Progenitor cell of endocrine pancreas (in vitro differentiated cells): ENCODE data around the gene BCAS3. TPM values are rescaled to one million over a fixed set of nuclear protein-coding genes. Genes with fewer than 3 reads are reported as not detected.

ENCODE experiments used
- DNase-seq: peaks from one replicate; pipeline ENCODE4 v3.0.0; 2021; ENCODE audit warnings: low spot score; ENCODE audit not compliant: unreplicated experiment
- H3K27ac Mint-ChIP-seq: 2 replicates; pipeline ENCODE4 v1.8.0; 2021; ENCODE audit warnings: mild to moderate bottlenecking, moderate library complexity, mixed read lengths
- H3K27me3 Mint-ChIP-seq: 2 replicates; pipeline ENCODE4 v1.8.0; 2021; ENCODE audit warnings: mixed read lengths
- H3K36me3 Mint-ChIP-seq: 2 replicates; pipeline ENCODE4 v1.8.0; 2022; ENCODE audit warnings: mixed read lengths; ENCODE audit not compliant: insufficient read depth
- H3K4me1 Mint-ChIP-seq: 2 replicates; pipeline ENCODE4 v1.8.0; 2021; ENCODE audit warnings: low read depth, mixed read lengths
- H3K4me3 Mint-ChIP-seq: 2 replicates; pipeline ENCODE4 v1.8.0; 2021; ENCODE audit warnings: low read depth, mild to moderate bottlenecking, moderate library complexity, mixed read lengths
- H3K9me3 Mint-ChIP-seq: 2 replicates; pipeline ENCODE4 v1.8.0; 2021; ENCODE audit warnings: low read depth, mixed read lengths
- total RNA-seq: library from RNA; stranded (reverse); gene quantifications from 2 replicates; pipeline ENCODE4 v1.2.1, GENCODE V29; 2021
- TF ChIP-seq, protein P1 (sequence below): fragments of 200-600 bp; sonication (generic); IDR thresholded peaks from one replicate; pipeline ENCODE4 v1.5.0; 2021; ENCODE audit warnings: antibody characterized with exemption, mild to moderate bottlenecking; ENCODE audit not compliant: unreplicated experiment

BCAS3 gene
- total RNA-seq, 1 donor from 2014 or later: 36.1 TPM

DNA sequence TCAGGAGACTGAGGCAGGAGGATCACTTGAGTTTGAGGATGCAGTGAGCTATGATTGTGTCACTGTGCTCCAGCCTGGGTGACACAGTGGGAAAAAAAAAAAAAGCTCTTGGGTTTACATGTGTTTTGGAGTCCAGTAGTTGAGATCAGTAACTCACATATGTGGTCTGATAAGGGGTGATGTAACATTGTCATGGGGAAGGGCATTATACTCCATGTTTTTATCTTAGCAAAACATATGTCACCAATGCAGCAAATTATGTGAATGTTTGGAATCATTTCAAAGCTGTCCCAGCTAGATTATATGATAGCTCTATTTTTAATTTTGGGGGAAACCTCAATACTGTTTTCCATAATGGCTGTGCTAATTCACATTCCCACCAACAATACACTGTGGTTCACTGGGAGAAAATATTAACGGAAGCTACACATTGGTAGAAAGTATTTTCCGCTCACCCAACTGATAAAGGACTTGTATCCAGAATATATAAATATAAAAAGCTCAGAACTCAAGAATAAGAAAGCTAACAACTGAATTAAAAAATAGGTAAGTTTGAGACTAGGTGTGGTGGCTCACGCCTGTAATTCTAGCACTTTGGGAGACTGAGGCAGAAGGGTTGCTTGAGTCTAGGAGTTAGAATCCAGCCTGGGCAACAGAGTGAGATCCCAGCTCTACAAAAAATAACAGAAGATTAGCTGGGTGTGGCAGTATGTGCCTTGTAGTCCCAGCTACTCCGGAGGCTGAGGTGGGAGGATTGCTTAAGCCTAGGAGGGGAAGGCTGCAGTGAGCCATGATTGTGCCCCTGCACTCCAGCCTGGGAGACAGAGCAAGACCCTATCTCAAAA, 497.9 kb downstream of the BCAS3 start:
- Mint-ChIP-seq H3K27ac (no peak overlapping the region), H3K27me3 (no peaks in the 10 kb centered on the region), H3K4me3 (no peak overlapping the region), H3K4me1 (peaks cover 14% of the 10 kb centered on the region), H3K36me3 (peaks cover 2% of the 10 kb centered on the region), H3K9me3 (peaks cover 2% of the 10 kb centered on the region)
- TF ChIP-seq, protein P1, sequence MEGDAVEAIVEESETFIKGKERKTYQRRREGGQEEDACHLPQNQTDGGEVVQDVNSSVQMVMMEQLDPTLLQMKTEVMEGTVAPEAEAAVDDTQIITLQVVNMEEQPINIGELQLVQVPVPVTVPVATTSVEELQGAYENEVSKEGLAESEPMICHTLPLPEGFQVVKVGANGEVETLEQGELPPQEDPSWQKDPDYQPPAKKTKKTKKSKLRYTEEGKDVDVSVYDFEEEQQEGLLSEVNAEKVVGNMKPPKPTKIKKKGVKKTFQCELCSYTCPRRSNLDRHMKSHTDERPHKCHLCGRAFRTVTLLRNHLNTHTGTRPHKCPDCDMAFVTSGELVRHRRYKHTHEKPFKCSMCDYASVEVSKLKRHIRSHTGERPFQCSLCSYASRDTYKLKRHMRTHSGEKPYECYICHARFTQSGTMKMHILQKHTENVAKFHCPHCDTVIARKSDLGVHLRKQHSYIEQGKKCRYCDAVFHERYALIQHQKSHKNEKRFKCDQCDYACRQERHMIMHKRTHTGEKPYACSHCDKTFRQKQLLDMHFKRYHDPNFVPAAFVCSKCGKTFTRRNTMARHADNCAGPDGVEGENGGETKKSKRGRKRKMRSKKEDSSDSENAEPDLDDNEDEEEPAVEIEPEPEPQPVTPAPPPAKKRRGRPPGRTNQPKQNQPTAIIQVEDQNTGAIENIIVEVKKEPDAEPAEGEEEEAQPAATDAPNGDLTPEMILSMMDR: no peak
- DNase-seq: no peak

DNA sequence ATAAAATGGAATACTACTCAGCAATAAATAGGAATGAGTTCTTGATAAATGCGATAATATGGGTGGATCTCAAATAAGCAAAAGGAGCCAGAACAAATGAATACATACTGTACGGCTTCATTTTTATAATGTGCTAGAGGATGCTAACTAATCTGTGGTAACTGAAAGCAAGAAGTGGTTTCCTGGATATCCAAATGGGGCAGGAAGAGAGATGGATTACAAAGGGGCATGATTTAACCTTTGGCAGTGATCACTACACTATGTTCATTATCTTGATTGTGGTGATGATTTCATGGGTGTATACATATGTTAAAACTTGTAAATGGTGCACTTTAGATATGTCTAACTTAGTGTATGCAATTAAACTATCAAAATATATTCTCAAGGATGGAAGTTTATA, 499.7 kb downstream of the BCAS3 start:
- Mint-ChIP-seq H3K4me3 (no peak overlapping the region), H3K4me1 (peaks cover 14% of the 10 kb centered on the region), H3K9me3 (peaks cover 2% of the 10 kb centered on the region), H3K27ac (no peak overlapping the region), H3K36me3 (no peaks in the 10 kb centered on the region), H3K27me3 (no peaks in the 10 kb centered on the region)
- TF ChIP-seq, protein P1: no peak
- DNase-seq: no peak

DNA sequence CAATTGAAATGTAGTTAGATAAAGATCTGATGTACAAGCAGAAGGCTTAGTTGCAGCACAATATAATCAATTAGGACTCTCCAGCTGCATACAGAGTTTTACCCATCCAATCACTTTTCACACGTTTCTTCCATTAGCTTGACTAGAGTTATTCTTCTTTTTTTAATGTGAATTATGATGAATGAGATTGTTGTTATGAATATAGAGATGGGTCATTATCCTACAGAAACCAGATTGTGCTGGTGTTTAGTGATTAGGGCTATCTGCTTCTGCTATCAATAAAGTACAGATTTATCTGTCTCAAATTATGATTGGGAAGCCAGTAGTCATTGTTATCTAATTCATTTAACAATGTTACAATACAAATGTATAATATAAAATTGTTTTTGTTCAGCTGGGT, 500.6 kb downstream of the BCAS3 start:
- H3K9me3 Mint-ChIP-seq: peaks cover 2% of the 10 kb centered on the region

DNA sequence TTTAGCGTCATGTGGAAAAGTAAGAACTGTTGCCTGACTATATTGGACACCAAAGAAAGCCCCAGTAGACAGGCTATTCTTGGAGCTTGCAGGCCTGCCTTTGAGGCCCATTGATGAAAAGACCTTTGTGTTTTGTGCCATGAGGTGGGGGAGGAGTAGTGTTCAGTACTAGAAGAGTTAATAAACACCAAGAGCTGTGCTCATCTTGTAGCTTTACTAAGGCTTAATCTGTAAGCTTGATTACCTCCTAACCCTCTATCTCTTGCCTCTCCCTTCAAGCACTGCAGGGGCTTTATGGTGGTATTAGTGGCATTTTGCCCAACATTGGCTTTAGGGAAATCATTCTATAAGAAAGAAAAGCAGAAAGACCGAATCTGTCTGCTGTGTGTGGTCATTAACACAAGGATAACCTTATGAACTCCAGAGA, 501.7 kb downstream of the BCAS3 start:
- Mint-ChIP-seq H3K4me3 (no peak overlapping the region), H3K27me3 (no peaks in the 10 kb centered on the region), H3K4me1 (peaks cover 14% of the 10 kb centered on the region), H3K36me3 (no peaks in the 10 kb centered on the region), H3K27ac (peak overlapping the region; percentile 53), H3K9me3 (no peaks in the 10 kb centered on the region)
- no peak for DNase-seq
- TF ChIP-seq, protein P1: no peak

More for the DNA sequence above, 500.6 kb downstream of the BCAS3 start:
- no peak overlapping the region for H3K27ac Mint-ChIP-seq
- peaks cover 14% of the 10 kb centered on the region for H3K4me1 Mint-ChIP-seq
- H3K4me3 Mint-ChIP-seq: no peak overlapping the region
- DNase-seq: no peak
- TF ChIP-seq, protein P1: no peak
- no peaks in the 10 kb centered on the region for H3K36me3 Mint-ChIP-seq
- H3K27me3 Mint-ChIP-seq: no peaks in the 10 kb centered on the region

DNA sequence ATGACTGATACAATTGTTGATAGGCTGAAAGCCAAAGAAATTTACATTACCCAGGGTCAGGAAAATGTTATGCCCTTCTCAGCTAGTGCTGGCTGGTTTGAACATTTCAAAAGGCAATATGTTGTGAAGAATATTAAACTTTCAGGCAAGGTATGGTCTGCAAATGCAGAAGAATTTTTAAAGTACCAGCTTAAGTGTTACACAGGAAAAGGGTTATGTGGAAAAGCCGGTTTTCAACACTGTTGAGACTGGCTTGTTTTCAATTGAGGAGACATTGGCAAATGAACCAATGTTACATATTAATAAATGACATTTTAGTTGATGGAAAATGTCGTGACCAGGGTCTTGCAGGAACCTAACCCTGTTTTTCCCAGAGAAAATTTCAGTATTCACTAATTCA, 506.1 kb downstream of the BCAS3 start:
- H3K36me3 Mint-ChIP-seq: no peaks in the 10 kb centered on the region
- no peak overlapping the region for H3K27ac Mint-ChIP-seq
- H3K4me1 Mint-ChIP-seq: peaks cover 20% of the 10 kb centered on the region
- DNase-seq: no peak
- TF ChIP-seq, protein P1: no peak
- no peak overlapping the region for H3K4me3 Mint-ChIP-seq
- no peaks in the 10 kb centered on the region for H3K9me3 Mint-ChIP-seq
- H3K27me3 Mint-ChIP-seq: no peaks in the 10 kb centered on the region
